GM12891 (cell line): ENCODE measurements around the gene TFF3.

Source experiments
- PAX5 ChIP-seq: IDR thresholded peaks from 2 replicates; pipeline ENCODE4 v1.6.1; 2011; ENCODE audit warnings: low read length, moderate library complexity, mild to moderate bottlenecking; ENCODE audit not compliant: insufficient read depth, severe bottlenecking
- POLR2A ChIP-seq: IDR thresholded peaks from 2 replicates; pipeline ENCODE4 v1.6.1; 2011; ENCODE audit warnings: low read depth, low read length, control low read depth
- POLR2AphosphoS5 ChIP-seq: IDR thresholded peaks from 2 replicates; pipeline ENCODE4 v1.6.1; 2011; ENCODE audit warnings: low read depth, low read length, control low read depth
- SPI1 ChIP-seq: IDR thresholded peaks from 2 replicates; pipeline ENCODE4 v1.6.1; 2011; ENCODE audit warnings: low read depth, low read length, control low read depth
- TAF1 ChIP-seq: IDR thresholded peaks from 2 replicates; pipeline ENCODE4 v1.6.1; 2011; ENCODE audit warnings: low read depth, low read length, control low read depth

GRCh38 chr21:42277593-42277992, 37.6 kb downstream of the TFF3 start:
- TF ChIP-seq POLR2AphosphoS5 (no peak), SPI1 (no peak), POLR2A (no peak), TAF1 (no peak), PAX5 (no peak)
